Caco-2 (cell line): Measurements from ENCODE around the gene ADAMTS13. TPM values are rescaled to one million over a fixed set of nuclear protein-coding genes. Genes with fewer than 3 reads are reported as not detected.

Source experiments
- BruUV-seq: library from RNA; stranded (reverse); fragments of 400-500 nt; replicated peaks from 2 replicates; lab custom pipeline; 2021; lab: Mats Ljungman, UMichigan
- CTCF ChIA-PET: fragments of 300-600 bp; sonication (Branson Sonifier 250); formaldehyde crosslinking; loops from one replicate; lab custom pipeline; 2022; ENCODE audit warnings: antibody characterized with exemption; lab: Charles Lee
- POLR2A ChIA-PET: fragments of 300-600 bp; sonication (Branson Sonifier 250); formaldehyde crosslinking; loops from one replicate; lab custom pipeline; 2022; ENCODE audit warnings: antibody characterized with exemption; lab: Charles Lee
- DNase-seq, 2 experiments: peaks; one replicate each; pipeline versions ENCODE4 v3.0.0 to v3.0.0-alpha.2; 2020 to 2022
- H3K27me3 ChIP-seq: replicated peaks from 2 replicates; pipeline ENCODE4 v1.6.0; 2011; ENCODE audit warnings: low read length; ENCODE audit not compliant: control insufficient read depth, insufficient read depth
- H3K36me3 ChIP-seq: 2 replicates; pipeline ENCODE4 v1.5.1; 2011; ENCODE audit warnings: low read length; ENCODE audit not compliant: control insufficient read depth, insufficient read depth
- H3K4me1 ChIP-seq: fragments of 250-450 bp; sonication (Bioruptor Pico); 2 replicates; pipeline ENCODE4 v1.5.1; 2020; ENCODE audit warnings: mild to moderate bottlenecking
- H3K4me3 ChIP-seq: 2 replicates; pipeline ENCODE4 v1.5.1; 2011; ENCODE audit warnings: low read depth, mild to moderate bottlenecking, control low read depth, low read length
- H3K9me3 ChIP-seq: fragments of 250-450 bp; sonication (Bioruptor Pico); 2 replicates; pipeline ENCODE4 v1.5.1; 2020; ENCODE audit warnings: mild to moderate bottlenecking, moderate library complexity
- H3K27ac Mint-ChIP-seq: one replicate; pipeline ENCODE4 v1.8.0; 2022; ENCODE audit warnings: mixed read lengths; ENCODE audit not compliant: unreplicated experiment
- H3K27me3 Mint-ChIP-seq: one replicate; pipeline ENCODE4 v1.8.0; 2022; ENCODE audit warnings: mixed read lengths; ENCODE audit not compliant: insufficient read depth, unreplicated experiment
- H3K36me3 Mint-ChIP-seq: one replicate; pipeline ENCODE4 v1.8.0; 2022; ENCODE audit warnings: mild to moderate bottlenecking, mixed read lengths; ENCODE audit not compliant: insufficient read depth, unreplicated experiment
- H3K4me1 Mint-ChIP-seq: one replicate; pipeline ENCODE4 v1.8.0; 2022; ENCODE audit warnings: low read depth, mixed read lengths; ENCODE audit not compliant: unreplicated experiment
- H3K4me3 Mint-ChIP-seq: one replicate; pipeline ENCODE4 v1.8.0; 2022; ENCODE audit warnings: mild to moderate bottlenecking, moderate library complexity, mixed read lengths; ENCODE audit not compliant: unreplicated experiment
- H3K9me3 Mint-ChIP-seq: one replicate; pipeline ENCODE4 v1.8.0; 2022; ENCODE audit warnings: mixed read lengths; ENCODE audit not compliant: unreplicated experiment
- intact Hi-C: fragments of 100-400 bp; cut with micrococcal nuclease; formaldehyde crosslinking; loops from one replicate; pipeline ENCODE4 v1.10.0; 2022; ENCODE audit not compliant: unreplicated experiment
- total RNA-seq: library from RNA; stranded (reverse); gene quantifications from 2 replicates; pipeline ENCODE4 v1.2.3, GENCODE V29; 2022
- TF ChIP-seq, protein P1 (sequence below), 2 experiments: fragments of 200-600 bp in 1 of 2; IDR thresholded peaks; 1 replicate in 1 of 2; 2 replicates in 1 of 2; pipeline versions ENCODE4 v1.5.1 to v1.8.0; 2011 to 2022; ENCODE audit warnings: antibody characterized with exemption in 1 of 2, control low read depth in 1 of 2, inconsistent platforms in 1 of 2, low read depth in 1 of 2, low read length in 1 of 2, mild to moderate bottlenecking in 1 of 2, moderate library complexity in 1 of 2; ENCODE audit not compliant: insufficient read depth in 1 of 2, severe bottlenecking in 1 of 2, unreplicated experiment in 1 of 2

The ADAMTS13 gene
- total RNA-seq, 1 experiment from 2014 or later, result 6.2 TPM

GRCh38 chr9:133380734-133381133 is 41.4 kb upstream of the ADAMTS13 start:
- TF ChIP-seq, protein P1, sequence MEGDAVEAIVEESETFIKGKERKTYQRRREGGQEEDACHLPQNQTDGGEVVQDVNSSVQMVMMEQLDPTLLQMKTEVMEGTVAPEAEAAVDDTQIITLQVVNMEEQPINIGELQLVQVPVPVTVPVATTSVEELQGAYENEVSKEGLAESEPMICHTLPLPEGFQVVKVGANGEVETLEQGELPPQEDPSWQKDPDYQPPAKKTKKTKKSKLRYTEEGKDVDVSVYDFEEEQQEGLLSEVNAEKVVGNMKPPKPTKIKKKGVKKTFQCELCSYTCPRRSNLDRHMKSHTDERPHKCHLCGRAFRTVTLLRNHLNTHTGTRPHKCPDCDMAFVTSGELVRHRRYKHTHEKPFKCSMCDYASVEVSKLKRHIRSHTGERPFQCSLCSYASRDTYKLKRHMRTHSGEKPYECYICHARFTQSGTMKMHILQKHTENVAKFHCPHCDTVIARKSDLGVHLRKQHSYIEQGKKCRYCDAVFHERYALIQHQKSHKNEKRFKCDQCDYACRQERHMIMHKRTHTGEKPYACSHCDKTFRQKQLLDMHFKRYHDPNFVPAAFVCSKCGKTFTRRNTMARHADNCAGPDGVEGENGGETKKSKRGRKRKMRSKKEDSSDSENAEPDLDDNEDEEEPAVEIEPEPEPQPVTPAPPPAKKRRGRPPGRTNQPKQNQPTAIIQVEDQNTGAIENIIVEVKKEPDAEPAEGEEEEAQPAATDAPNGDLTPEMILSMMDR (IDR thresholded peaks at IDR 0.05; ENCODE audit: insufficient read depth in 1 of 2, low read depth in 1 of 2, low read length in 1 of 2, severe bottlenecking in 1 of 2, unreplicated experiment in 1 of 2), result no peak
- POLR2A ChIA-PET, result no interaction called here
- H3K4me1 ChIP-seq, result no peaks in the 10 kb centered on the region

GRCh38 chr9:133382507-133383141 is 39.5 kb upstream of the ADAMTS13 start:
- no peaks in the 10 kb centered on the region for H3K36me3 ChIP-seq
- ChIA-PET POLR2A (no interaction called here), CTCF (no interaction called here)
- H3K4me1 ChIP-seq, result no peaks in the 10 kb centered on the region
- Mint-ChIP-seq H3K9me3 (no peaks in the 10 kb centered on the region), H3K4me3 (no peak overlapping the region), H3K4me1 (peaks cover 7% of the 10 kb centered on the region), H3K27me3 (no peaks in the 10 kb centered on the region), H3K36me3 (no peaks in the 10 kb centered on the region), H3K27ac (no peak overlapping the region)
- no peak for DNase-seq
- intact Hi-C loops, result no loop called here
- no peaks in the 10 kb centered on the region for H3K9me3 ChIP-seq
- TF ChIP-seq, protein P1 (IDR thresholded peaks at IDR 0.05; ENCODE audit: insufficient read depth in 1 of 2, low read depth in 1 of 2, low read length in 1 of 2, severe bottlenecking in 1 of 2, unreplicated experiment in 1 of 2), result no peak
- no peaks in the 10 kb centered on the region for H3K27me3 ChIP-seq
- no peak overlapping the region for H3K4me3 ChIP-seq
- no TSS peak for BruUV-seq

More at GRCh38 chr9:133380734-133381133, 41.4 kb upstream of the ADAMTS13 start:
- no peak for DNase-seq
- Mint-ChIP-seq H3K27me3 (no peaks in the 10 kb centered on the region), H3K4me1 (no peaks in the 10 kb centered on the region), H3K9me3 (no peaks in the 10 kb centered on the region), H3K36me3 (peaks cover 5% of the 10 kb centered on the region), H3K4me3 (no peak overlapping the region), H3K27ac (no peak overlapping the region)
- Histone ChIP-seq H3K36me3 (no peaks in the 10 kb centered on the region), H3K27me3 (no peaks in the 10 kb centered on the region), H3K9me3 (no peaks in the 10 kb centered on the region), H3K4me3 (no peak overlapping the region)
- intact Hi-C loops, result no loop called here
- BruUV-seq, result no TSS peak
- CTCF ChIA-PET, result no interaction called here

- Histone ChIP-seq H3K27me3 (no peaks in the 10 kb centered on the region), H3K36me3 (no peaks in the 10 kb centered on the region), H3K4me1 (no peaks in the 10 kb centered on the region), H3K9me3 (no peaks in the 10 kb centered on the region), H3K4me3 (no peak overlapping the region)
- H3K4me3 Mint-ChIP-seq, result no peak overlapping the region
- ChIA-PET CTCF (no interaction called here), POLR2A (interaction anchor here (0.6 kb wide), 1 partner anchor 23 kb away, joined by 3 read pairs; no protein-coding TSS in a partner anchor)
- H3K36me3 Mint-ChIP-seq, result no peaks in the 10 kb centered on the region
- peaks cover 7% of the 10 kb centered on the region for H3K4me1 Mint-ChIP-seq
- no TSS peak for BruUV-seq
- DNase-seq, result no peak
- no peaks in the 10 kb centered on the region for H3K9me3 Mint-ChIP-seq
- intact Hi-C loops, result no loop called here
- no peak overlapping the region for H3K27ac Mint-ChIP-seq
- H3K27me3 Mint-ChIP-seq, result no peaks in the 10 kb centered on the region
- TF ChIP-seq, protein P1 (IDR thresholded peaks at IDR 0.05; ENCODE audit: insufficient read depth in 1 of 2, low read depth in 1 of 2, low read length in 1 of 2, severe bottlenecking in 1 of 2, unreplicated experiment in 1 of 2), result no peak
Observed at GRCh38 chr9:133383438-133383837, 38.7 kb upstream of the ADAMTS13 start.
